GM03348 (cell line): ENCODE results near the gene PEX26.
"Not testable (repeated sequence)": the region's sequence is repeated elsewhere in the genome, so short reads cannot be mapped to it uniquely, and the experiment has no call there.

Experiments
- DNase-seq: peaks from one replicate; pipeline ENCODE4 v3.0.0; 2012; ENCODE audit warnings: low spot score

PEX26 gene

GRCh38 chr22:18119409-18120110, 41.8 kb downstream of the PEX26 start:
- no peak for DNase-seq

- DNase-seq, result no peak
Measured at GRCh38 chr22:18120857-18121256, 43.1 kb downstream of the PEX26 start.

- no peak for DNase-seq
Measured at GRCh38 chr22:18121506-18121905, 43.7 kb downstream of the PEX26 start.

- DNase-seq, result no peak
Measured at GRCh38 chr22:18121954-18122554, 44.3 kb downstream of the PEX26 start.

GRCh38 chr22:18123476-18124025, 45.8 kb downstream of the PEX26 start:
- not testable (repeated sequence) for DNase-seq

- DNase-seq, result no peak
Measured at GRCh38 chr22:18126606-18127005, 48.8 kb downstream of the PEX26 start.

GRCh38 chr22:18130018-18130417, 52.2 kb downstream of the PEX26 start:
- DNase-seq, result no peak

GRCh38 chr22:18130699-18131429, 53.1 kb downstream of the PEX26 start:
- DNase-seq, result no peak

- DNase-seq, result peak; percentile 62
Measured at GRCh38 chr22:18133452-18133851, 55.7 kb downstream of the PEX26 start.

- DNase-seq, result no peak
Measured at GRCh38 chr22:18136563-18137320, 59.0 kb downstream of the PEX26 start.

GRCh38 chr22:18141004-18141403, 63.2 kb downstream of the PEX26 start:
- not testable (repeated sequence) for DNase-seq

- no peak for DNase-seq
Measured at GRCh38 chr22:18144105-18144504, 66.3 kb downstream of the PEX26 start.

GRCh38 chr22:18145676-18146388, 68.0 kb downstream of the PEX26 start:
- DNase-seq, result no peak

- DNase-seq, result no peak
Measured at GRCh38 chr22:18146389-18146753, 68.6 kb downstream of the PEX26 start.

- no peak for DNase-seq
Measured at GRCh38 chr22:18147791-18148190, 70.0 kb downstream of the PEX26 start.

- DNase-seq, result no peak
Measured at GRCh38 chr22:18148293-18148965, 70.6 kb downstream of the PEX26 start.

GRCh38 chr22:18152519-18152918, 74.7 kb downstream of the PEX26 start:
- no peak for DNase-seq

- DNase-seq, result no peak
Measured at GRCh38 chr22:18154821-18155390, 77.1 kb downstream of the PEX26 start.
